ENCODE results near the gene IFIT1. TPM values are rescaled to one million over a fixed set of nuclear protein-coding genes. Genes with fewer than 3 reads are reported as not detected.

The IFIT1 gene
- total and polyA plus RNA-seq, 2 donors (not counting 1 experiment from before 2014, with no cell fraction given) = 0.63 to 1.2 TPM

GRCh38 chr10:89345367-89346000 is 46.9 kb upstream of the IFIT1 start:
- intact Hi-C loops (cut with micrococcal nuclease) = no loop called here
- no peaks in the 10 kb centered on the region for H3K79me2 ChIP-seq (ENCODE audit: control insufficient read depth, insufficient read depth, low read length)
- H3K27me3 ChIP-seq (replicated peaks in 1 of 4; ENCODE audit: control extremely low read depth in 1 of 4, control insufficient read depth in 3 of 4, insufficient read depth in 4 of 4, low read length in 3 of 4) = no peaks in the 10 kb centered on the region
- no peak overlapping the region for H3K27ac ChIP-seq (ENCODE audit: low read length in 2 of 2)
- no peak overlapping the region for H3K4me2 ChIP-seq (replicated peaks; ENCODE audit: low read depth, low read length, poor library complexity, severe bottlenecking)
- Mint-ChIP-seq H3K27ac (no peak overlapping the region), H3K4me3 (no peak overlapping the region), H3K4me1 (peaks cover 31% of the 10 kb centered on the region), H3K27me3 (no peaks in the 10 kb centered on the region), H3K9me3 (ENCODE audit: insufficient read depth) (no peaks in the 10 kb centered on the region)
- H3K4me1 ChIP-seq (ENCODE audit: control insufficient read depth in 2 of 2, insufficient read depth in 2 of 2, low read length in 2 of 2) = peaks cover 21 to 25% of the 10 kb centered on the region in 2 donors
- no peak for DNase-seq
- no peak for TF ChIP-seq CTCF (IDR thresholded peaks at IDR 0.05)
- no peak for TF ChIP-seq EZH2 (IDR thresholded peaks at IDR 0.05; ENCODE audit: borderline replicate concordance, insufficient read depth, low read depth, low read length, poor library complexity, severe bottlenecking)
- no peaks in the 10 kb centered on the region for H3K36me3 ChIP-seq (replicated peaks in 1 of 2; ENCODE audit: control extremely low read depth in 1 of 2, control insufficient read depth in 1 of 2, extremely low read depth in 1 of 2, insufficient read depth in 2 of 2, low read length in 1 of 2)
- ChIA-PET CTCF (interaction anchor here (0.7 to 1.7 kb wide), 2 partner anchors 10 to 24 kb away, joined by 3 to 6 read pairs; no protein-coding TSS in a partner anchor), POLR2A (no interaction called here)
- no peaks in the 10 kb centered on the region for H3K9me3 ChIP-seq (ENCODE audit: control extremely low read depth in 1 of 3, control insufficient read depth in 2 of 3, insufficient read depth in 1 of 3, low read length in 2 of 3)
- H4K20me1 ChIP-seq (ENCODE audit: control insufficient read depth, insufficient read depth, low read length, poor library complexity, severe bottlenecking) = no peaks in the 10 kb centered on the region
- no peak overlapping the region for H3K4me3 ChIP-seq (ENCODE audit: control extremely low read depth in 1 of 5, extremely low read depth in 1 of 5, insufficient read depth in 1 of 5, low read depth in 2 of 5, low read length in 4 of 5)
- no peak for ATAC-seq (ENCODE audit: low read depth)
- H3K9ac ChIP-seq (ENCODE audit: low read length) = no peak overlapping the region
- no peak overlapping the region for H2AFZ ChIP-seq (ENCODE audit: insufficient read depth, low read depth, low read length, poor library complexity, severe bottlenecking)
- WGBS (ENCODE audit: insufficient coverage) = 83% methylated on average over 1 of the region's 4 CpGs

- CTCF ChIA-PET = interaction anchor here (1.7 kb wide), 1 partner anchor 23 kb away, joined by 6 read pairs; no protein-coding TSS in a partner anchor
- Mint-ChIP-seq H3K9me3 (ENCODE audit: insufficient read depth) (no peaks in the 10 kb centered on the region), H3K27ac (no peak overlapping the region), H3K27me3 (no peaks in the 10 kb centered on the region), H3K4me3 (no peak overlapping the region), H3K4me1 (peaks cover 43% of the 10 kb centered on the region)
- H3K79me2 ChIP-seq (ENCODE audit: control insufficient read depth, insufficient read depth, low read length) = no peaks in the 10 kb centered on the region
- 87% methylated on average over 2 of the region's 4 CpGs for WGBS (ENCODE audit: insufficient coverage)
- no peaks in the 10 kb centered on the region for H4K20me1 ChIP-seq (ENCODE audit: control insufficient read depth, insufficient read depth, low read length, poor library complexity, severe bottlenecking)
- no peaks in the 10 kb centered on the region for H3K36me3 ChIP-seq (replicated peaks in 1 of 2; ENCODE audit: control extremely low read depth in 1 of 2, control insufficient read depth in 1 of 2, extremely low read depth in 1 of 2, insufficient read depth in 2 of 2, low read length in 1 of 2)
- H3K9me3 ChIP-seq (ENCODE audit: control extremely low read depth in 1 of 3, control insufficient read depth in 2 of 3, insufficient read depth in 1 of 3, low read length in 2 of 3) = no peaks in the 10 kb centered on the region
- H3K27ac ChIP-seq (ENCODE audit: low read length in 2 of 2) = no peak overlapping the region
- DNase-seq (no peak), ATAC-seq (ENCODE audit: low read depth) (no peak)
- TF ChIP-seq EZH2 (IDR thresholded peaks at IDR 0.05; ENCODE audit: borderline replicate concordance, insufficient read depth, low read depth, low read length, poor library complexity, severe bottlenecking) (no peak), CTCF (IDR thresholded peaks at IDR 0.05) (no peak)
- H2AFZ ChIP-seq (ENCODE audit: insufficient read depth, low read depth, low read length, poor library complexity, severe bottlenecking) = no peak overlapping the region
- H3K4me2 ChIP-seq (replicated peaks; ENCODE audit: low read depth, low read length, poor library complexity, severe bottlenecking) = no peak overlapping the region
- no peak overlapping the region for H3K9ac ChIP-seq (ENCODE audit: low read length)
- H3K4me1 ChIP-seq (ENCODE audit: control insufficient read depth in 2 of 2, insufficient read depth in 2 of 2, low read length in 2 of 2) = peaks cover 30 to 37% of the 10 kb centered on the region in 2 donors
- H3K27me3 ChIP-seq (replicated peaks in 1 of 4; ENCODE audit: control extremely low read depth in 1 of 4, control insufficient read depth in 3 of 4, insufficient read depth in 4 of 4, low read length in 3 of 4) = no peaks in the 10 kb centered on the region
- no peak overlapping the region for H3K4me3 ChIP-seq (ENCODE audit: control extremely low read depth in 1 of 5, extremely low read depth in 1 of 5, insufficient read depth in 1 of 5, low read depth in 2 of 5, low read length in 4 of 5)
- intact Hi-C loops (cut with micrococcal nuclease) = no loop called here
- POLR2A ChIA-PET = no interaction called here
These were observed 45.8 kb upstream of the IFIT1 start for GRCh38 chr10:89346405-89347254.

Data from B cell (primary cell).